Measurements from ENCODE around the gene ZNF236.
"Not testable (repeated sequence)": the region's sequence is repeated elsewhere in the genome, so short reads cannot be mapped to it uniquely, and the experiment has no call there.

The ZNF236 gene

DNA sequence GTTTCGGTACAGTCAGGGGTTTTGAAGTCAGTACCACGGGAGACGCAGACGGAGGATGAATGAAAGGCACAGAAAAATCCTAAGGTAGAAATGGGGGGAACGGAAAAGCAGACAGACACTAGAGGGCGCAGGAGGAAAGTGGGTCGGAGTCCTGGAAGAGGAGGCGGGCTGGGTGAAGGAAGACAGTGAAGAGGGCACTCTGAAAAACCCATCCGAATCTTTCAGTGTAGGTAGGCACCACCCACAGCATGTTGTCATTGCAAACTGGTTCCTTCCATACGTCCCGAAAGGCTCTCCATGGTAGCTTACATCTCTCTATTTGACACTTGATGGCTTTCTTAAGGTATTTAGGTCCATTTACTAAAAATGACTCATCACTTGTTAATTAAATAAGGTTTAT is 18.5 kb upstream of the ZNF236 start:
- DNase-seq (ENCODE audit: insufficient read length) (peak; percentile 46), FAIRE-seq (peak; percentile 93)
- no peak for TF ChIP-seq TAF1 (IDR thresholded peaks at IDR 0.05; ENCODE audit: borderline replicate concordance, low read depth, low read length)
- no peak for TF ChIP-seq POLR2AphosphoS5 (IDR thresholded peaks at IDR 0.05; ENCODE audit: low read depth, low read length)
- no peak for TF ChIP-seq POLR2A (IDR thresholded peaks at IDR 0.05; ENCODE audit: low read depth, low read length)

DNA sequence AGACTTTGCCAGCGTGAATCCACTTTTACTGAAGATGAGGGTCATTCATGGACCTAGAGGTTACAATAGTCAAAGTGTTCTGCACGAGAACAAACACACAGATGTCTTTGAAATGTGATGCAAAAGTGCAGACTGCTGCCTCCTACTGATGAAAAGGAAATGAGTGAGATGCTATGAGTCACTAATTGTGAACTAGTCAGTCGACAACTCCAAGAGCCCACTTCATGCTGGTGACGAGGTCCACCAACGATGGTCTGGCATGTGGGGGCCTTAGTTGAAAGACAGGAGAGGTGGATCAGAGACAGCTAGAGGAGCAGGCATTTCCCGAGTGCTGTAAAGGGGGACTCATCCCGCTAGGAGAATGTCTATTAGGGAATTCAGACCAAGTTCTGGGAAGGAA is 17.1 kb upstream of the ZNF236 start:
- no peak for FAIRE-seq
- no peak for TF ChIP-seq TAF1 (IDR thresholded peaks at IDR 0.05; ENCODE audit: borderline replicate concordance, low read depth, low read length)
- no peak for TF ChIP-seq POLR2A (IDR thresholded peaks at IDR 0.05; ENCODE audit: low read depth, low read length)
- TF ChIP-seq POLR2AphosphoS5 (IDR thresholded peaks at IDR 0.05; ENCODE audit: low read depth, low read length) = no peak
- no peak for DNase-seq (ENCODE audit: insufficient read length)

DNA sequence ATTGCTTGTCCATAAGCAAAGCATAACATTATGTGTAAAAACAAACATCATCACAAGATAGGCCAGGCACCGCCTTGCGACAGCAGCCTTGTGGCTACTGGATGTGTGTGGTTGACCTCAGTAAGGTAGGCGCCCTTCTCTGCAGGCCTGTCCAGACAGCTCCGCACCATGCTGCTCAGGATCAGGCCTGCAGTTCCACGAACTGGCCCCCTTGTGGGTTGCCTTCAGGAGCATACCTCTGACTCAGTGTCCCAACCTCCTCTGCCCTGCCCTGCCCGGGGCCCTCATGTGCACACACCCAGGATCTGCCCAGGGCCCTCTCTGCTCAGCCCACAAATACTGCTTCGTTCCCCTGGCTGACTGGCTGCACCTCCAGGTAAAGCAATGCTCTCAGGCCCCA is 16.1 kb upstream of the ZNF236 start:
- no peak for DNase-seq (ENCODE audit: insufficient read length)
- no peak for FAIRE-seq
- no peak for TF ChIP-seq POLR2AphosphoS5 (IDR thresholded peaks at IDR 0.05; ENCODE audit: low read depth, low read length)
- no peak for TF ChIP-seq POLR2A (IDR thresholded peaks at IDR 0.05; ENCODE audit: low read depth, low read length)
- TF ChIP-seq TAF1 (IDR thresholded peaks at IDR 0.05; ENCODE audit: borderline replicate concordance, low read depth, low read length) = no peak

DNA sequence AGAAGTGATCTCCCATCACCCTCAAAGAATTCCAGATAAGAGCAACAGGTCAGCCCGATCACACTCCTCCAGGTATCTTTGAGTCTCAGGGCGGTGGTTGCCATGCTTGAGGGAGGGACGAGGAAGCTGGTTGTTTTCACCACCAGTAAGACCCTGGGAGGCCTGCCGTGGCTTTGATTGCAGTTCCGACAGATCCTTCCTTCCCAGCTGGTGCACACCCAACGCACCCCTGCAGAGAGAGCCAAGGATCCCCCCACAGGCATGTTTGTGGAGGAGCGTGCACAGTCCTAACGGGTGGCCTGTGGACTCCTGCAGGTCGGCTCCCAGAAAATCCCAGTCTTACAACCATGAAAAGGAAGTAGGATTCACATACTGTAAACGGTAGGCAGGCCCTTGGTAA is 13.8 kb upstream of the ZNF236 start:
- no peak for FAIRE-seq
- TF ChIP-seq POLR2A (IDR thresholded peaks at IDR 0.05; ENCODE audit: low read depth, low read length) (no peak), POLR2AphosphoS5 (IDR thresholded peaks at IDR 0.05; ENCODE audit: low read depth, low read length) (no peak), TAF1 (IDR thresholded peaks at IDR 0.05; ENCODE audit: borderline replicate concordance, low read depth, low read length) (no peak)
- no peak for DNase-seq (ENCODE audit: insufficient read length)

DNA sequence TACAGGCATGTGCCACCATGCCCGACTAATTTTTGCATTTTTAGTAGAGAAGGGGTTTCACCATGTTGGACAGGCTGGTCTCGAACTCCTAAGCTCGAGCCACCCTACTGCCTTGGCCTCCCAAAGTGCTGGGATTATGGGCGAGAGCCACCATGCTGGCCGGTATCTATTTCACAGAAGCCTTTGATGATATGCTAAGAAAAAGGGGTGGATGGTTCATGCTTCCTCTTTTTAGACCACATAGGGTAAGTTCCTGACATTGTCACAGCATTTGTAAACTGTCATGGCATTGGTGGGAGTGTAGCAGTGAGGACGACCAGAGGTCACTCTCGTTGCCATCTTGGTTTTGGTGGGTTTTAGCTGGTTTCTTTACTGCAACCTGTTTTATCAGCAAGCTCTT is 10.8 kb upstream of the ZNF236 start:
- FAIRE-seq = peak; percentile 78
- not testable (repeated sequence) for DNase-seq (ENCODE audit: insufficient read length)

DNA sequence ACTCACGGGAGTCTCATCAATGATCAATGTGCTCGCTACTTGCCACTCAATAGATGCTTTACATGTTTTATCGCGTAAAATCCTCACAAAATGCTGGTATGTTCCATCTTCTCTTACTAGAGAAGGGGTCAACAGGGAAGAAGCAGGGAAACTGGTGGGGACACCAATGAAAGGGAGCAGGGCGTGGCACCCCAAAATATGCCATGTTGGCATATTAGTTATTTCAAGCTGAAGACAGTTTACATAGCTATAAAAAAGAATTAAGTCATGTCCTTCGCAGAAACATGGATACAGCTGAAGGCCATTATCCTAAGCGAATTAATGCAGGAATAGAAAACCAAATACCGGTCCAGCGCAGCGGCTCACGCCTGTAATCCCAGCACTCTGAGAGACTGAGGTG is 8.1 kb upstream of the ZNF236 start:
- TF ChIP-seq POLR2AphosphoS5 (IDR thresholded peaks at IDR 0.05; ENCODE audit: low read depth, low read length) (no peak), TAF1 (IDR thresholded peaks at IDR 0.05; ENCODE audit: borderline replicate concordance, low read depth, low read length) (no peak), POLR2A (IDR thresholded peaks at IDR 0.05; ENCODE audit: low read depth, low read length) (no peak)
- FAIRE-seq (no peak), DNase-seq (ENCODE audit: insufficient read length) (no peak)

DNA sequence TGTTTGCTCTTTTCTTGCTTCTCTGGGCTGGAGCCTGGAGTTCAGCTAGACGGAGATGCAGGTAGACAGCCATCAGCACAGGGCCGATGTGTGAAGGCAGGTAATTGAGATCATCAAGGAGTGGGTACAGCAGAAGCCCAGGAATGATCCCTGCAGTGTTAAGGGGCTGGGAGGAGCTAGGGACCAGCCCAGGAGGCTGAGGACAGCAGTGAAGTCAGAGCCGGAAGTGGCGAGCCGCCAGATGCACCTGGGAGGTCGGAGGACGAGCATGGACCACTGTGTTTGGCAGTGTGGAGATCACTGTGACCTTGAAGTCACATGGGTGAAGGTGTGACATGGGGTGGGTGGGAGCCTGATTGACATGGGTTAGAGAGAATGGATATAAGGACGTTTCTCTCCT is 6.2 kb upstream of the ZNF236 start:
- TF ChIP-seq POLR2A (IDR thresholded peaks at IDR 0.05; ENCODE audit: low read depth, low read length) = no peak
- no peak for TF ChIP-seq TAF1 (IDR thresholded peaks at IDR 0.05; ENCODE audit: borderline replicate concordance, low read depth, low read length)
- TF ChIP-seq POLR2AphosphoS5 (IDR thresholded peaks at IDR 0.05; ENCODE audit: low read depth, low read length) = no peak
- no peak for FAIRE-seq

DNA sequence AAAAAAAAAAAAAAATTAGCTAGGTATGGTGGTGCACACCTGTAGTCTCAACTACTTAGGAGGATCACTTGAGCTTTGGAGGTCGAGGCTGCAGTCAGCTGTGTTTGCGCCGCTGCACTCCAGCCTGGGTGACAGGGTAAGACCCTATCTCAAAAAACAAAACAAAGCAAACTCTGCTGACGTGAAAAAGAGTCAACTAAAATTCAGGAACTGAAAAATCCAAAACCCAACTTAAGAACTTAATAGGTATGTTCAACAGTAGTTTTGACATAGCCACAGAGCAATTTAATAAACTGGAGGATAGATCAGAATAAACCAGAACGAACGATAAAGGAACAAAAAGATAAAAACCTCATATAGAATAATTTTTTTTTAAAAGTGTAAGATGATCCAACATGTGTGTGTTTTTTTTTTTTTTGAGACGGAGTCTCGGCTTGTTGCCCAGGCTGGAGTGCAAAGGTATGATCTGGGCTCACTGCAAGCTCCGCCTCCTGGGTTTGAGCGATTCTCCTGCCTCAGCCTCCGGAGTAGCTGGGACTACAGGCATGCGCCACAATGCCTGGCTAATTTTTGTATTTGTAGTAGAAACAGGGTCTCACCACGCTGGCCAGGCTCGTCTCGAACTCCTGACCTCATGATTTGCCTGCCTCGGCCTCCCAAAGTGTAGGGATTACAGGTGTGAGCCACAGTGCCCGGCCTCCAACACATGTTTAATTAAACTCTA is 4.3 kb upstream of the ZNF236 start:
- TF ChIP-seq POLR2A (IDR thresholded peaks at IDR 0.05; ENCODE audit: low read depth, low read length) (no peak), POLR2AphosphoS5 (IDR thresholded peaks at IDR 0.05; ENCODE audit: low read depth, low read length) (no peak), TAF1 (IDR thresholded peaks at IDR 0.05; ENCODE audit: borderline replicate concordance, low read depth, low read length) (no peak)
- DNase-seq (ENCODE audit: insufficient read length) (no peak), FAIRE-seq (no peak)

More for the DNA sequence above, 6.2 kb upstream of the ZNF236 start:
- DNase-seq (ENCODE audit: insufficient read length) = no peak

DNA sequence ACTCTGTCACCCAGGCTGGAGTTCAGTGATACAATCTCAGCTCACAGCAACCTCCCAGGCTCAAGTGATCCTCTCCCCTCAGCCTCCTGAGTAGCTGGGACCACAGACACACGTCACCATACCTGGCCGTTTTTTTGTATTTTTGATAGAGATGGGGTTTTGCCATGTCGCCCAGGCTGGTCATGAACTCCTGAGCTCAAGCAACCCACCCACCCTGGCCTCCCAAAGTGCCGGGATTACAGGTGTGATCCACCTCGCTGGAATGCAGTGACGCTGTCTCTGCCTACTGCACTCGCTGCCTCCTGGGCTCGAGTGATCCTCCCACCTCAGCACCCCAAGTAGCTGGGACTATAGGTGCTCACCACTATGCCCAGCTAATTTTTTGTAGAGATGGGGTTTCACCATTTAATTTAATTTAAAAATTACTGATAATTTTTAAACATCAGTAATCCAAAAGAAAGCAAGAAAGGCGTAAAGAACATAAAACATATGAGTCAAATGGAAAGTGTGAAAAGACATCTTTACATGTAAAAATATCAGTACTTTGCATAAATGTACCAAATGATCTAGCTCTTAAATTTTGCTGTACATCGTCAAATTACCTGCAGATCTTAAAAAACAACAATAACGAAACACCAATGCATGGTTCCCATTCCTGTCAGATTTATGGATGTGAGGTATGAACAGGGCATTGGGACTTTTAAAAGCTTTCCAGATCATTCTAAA is 2.8 kb upstream of the ZNF236 start:
- FAIRE-seq (peak; percentile 46), DNase-seq (ENCODE audit: insufficient read length) (no peak)
- TF ChIP-seq POLR2A (IDR thresholded peaks at IDR 0.05; ENCODE audit: low read depth, low read length) = no peak
- no peak for TF ChIP-seq TAF1 (IDR thresholded peaks at IDR 0.05; ENCODE audit: borderline replicate concordance, low read depth, low read length)

DNA sequence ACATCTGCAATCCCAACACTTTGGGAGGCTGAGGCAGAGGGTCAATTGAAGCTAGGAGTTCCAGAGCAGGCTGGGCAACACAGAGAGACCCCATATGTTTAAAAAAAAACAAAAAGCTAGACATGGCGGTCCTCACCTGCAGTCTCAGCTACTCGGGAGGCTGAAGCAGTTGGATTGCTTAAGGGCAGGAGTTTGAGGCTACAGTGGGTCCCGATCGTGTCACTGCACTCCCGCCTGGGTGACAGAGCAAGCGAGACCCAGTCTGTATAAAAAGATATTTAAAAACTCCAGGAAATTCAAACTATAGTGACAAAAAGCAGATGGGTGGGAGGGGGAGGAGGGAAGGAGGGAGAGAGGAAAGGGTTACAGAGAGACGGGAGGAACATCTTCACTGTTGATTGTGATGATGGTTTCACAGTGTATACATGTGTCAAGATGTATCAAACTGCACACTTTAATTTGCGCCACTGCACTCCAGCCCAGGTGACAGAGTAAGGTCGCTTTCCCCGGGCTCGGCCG is 942 bp upstream of the ZNF236 start:
- TF ChIP-seq POLR2AphosphoS5 (IDR thresholded peaks at IDR 0.05; ENCODE audit: low read depth, low read length) = no peak
- no peak; the same call in 1 of the 2 replicates for TF ChIP-seq POLR2A (IDR thresholded peaks at IDR 0.05; ENCODE audit: low read depth, low read length)
- TF ChIP-seq TAF1 (IDR thresholded peaks at IDR 0.05; ENCODE audit: borderline replicate concordance, low read depth, low read length) = no peak
- DNase-seq (ENCODE audit: insufficient read length) = no peak
- no peak for FAIRE-seq

DNA sequence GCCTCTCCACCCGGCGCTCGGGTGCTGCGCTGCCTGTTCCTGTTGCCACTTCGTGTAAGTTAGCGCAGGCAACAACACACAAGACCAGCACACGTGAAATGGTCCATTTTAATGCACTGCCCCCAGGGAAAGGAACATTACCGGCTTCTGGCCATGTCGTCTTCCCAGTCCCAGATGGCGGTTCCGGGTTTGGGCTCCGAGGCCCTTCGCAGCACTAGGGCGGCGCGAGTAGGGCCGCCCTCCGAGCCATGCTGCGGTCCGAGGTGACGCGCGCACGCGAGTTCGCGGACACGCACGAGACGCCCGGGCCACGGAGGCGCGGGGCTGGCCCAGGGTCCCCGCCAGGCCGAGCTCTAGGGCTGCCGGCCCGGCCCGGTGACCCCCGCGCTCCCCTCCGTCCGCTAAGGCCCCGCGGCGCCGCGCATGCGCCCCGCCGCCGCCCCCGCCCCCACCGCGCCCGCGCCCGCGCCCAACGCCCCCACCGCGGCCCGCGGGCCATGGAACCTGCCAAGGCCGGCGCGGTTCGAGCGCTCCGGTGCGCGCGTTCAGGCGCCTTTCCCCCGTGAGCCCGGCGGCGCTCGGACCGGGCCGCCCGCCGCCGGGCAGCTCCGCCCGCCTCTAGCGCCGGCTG is 367 bp upstream of the ZNF236 start:
- TF ChIP-seq POLR2AphosphoS5 (IDR thresholded peaks at IDR 0.05; ENCODE audit: low read depth, low read length) (peak; percentile 59; the same call in 1 of the 2 replicates), TAF1 (IDR thresholded peaks at IDR 0.05; ENCODE audit: borderline replicate concordance, low read depth, low read length) (no peak), POLR2A (IDR thresholded peaks at IDR 0.05; ENCODE audit: low read depth, low read length) (peak; percentile 79; the same call in 1 of the 2 replicates)
- peak; percentile 95 for FAIRE-seq
- DNase-seq (ENCODE audit: insufficient read length) = peak; percentile 59

DNA sequence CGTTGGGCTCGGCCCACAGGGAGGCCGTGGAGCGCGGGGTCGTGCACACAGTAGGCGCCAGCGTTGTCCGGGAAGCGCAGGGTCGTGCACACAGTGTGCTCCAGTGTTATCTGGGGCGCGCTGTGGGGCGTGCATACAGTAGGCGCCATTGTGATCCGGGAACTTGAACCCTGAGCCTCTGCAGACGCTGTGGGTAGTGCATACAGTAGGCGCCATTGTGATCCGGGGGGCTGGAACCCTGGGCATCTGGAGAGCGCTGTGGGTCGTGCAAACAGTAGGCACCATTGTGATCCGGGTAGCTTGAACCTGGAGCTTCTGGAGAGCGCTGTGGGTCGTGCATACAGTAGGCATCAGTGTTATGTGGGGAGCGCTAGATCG is 793 bp downstream of the ZNF236 start:
- DNase-seq (ENCODE audit: insufficient read length) = no peak
- TF ChIP-seq POLR2AphosphoS5 (IDR thresholded peaks at IDR 0.05; ENCODE audit: low read depth, low read length) (peak; percentile 44; the same call in 1 of the 2 replicates), POLR2A (IDR thresholded peaks at IDR 0.05; ENCODE audit: low read depth, low read length) (no peak)
- no peak for FAIRE-seq
